OCI-M2 (cell line): ENCODE data around the gene FNDC5.

Experiments used
- DNase-seq: peaks from one replicate; lab custom pipeline; 2025; ENCODE audit not compliant: unreplicated experiment; lab: John Stamatoyannopoulos, UW

Gene FNDC5

DNA sequence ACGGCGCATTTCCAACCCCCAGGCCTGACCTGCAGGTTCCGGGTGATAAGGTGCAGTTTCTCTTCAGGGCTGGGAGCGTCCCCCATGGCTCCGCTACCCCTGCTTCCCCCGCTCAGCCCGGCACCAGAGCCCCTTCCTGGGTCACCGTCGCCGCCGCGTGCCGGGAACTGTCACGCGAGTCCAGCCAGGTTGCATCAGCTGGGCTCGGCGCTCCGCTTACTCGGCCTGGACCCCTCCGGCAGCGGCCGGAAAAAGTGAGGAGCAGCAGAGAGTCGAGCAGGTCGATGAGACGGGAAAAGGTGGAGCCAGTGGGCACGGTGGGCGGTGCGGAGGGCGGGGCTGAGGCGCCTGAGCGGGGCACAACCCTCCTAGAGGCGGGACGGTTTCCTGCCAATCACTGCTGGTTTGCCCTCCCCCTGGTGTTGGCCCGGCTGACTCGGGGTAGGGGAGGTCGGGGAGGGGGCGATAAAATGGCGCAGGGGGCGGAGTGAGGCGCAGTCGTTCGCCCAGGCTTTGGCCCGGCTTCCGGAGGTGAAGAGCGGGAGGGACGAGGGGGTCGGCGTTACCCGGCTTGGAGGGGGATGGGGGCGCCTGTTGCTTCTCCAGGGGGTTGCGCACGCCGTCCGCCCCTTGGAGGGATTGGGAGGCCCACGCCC, 53.4 kb downstream of the FNDC5 start, which contains the start of the genes S100PBP and YARS1:
Gene S100PBP, plus strand, starts transcription at position 495 of the 656 bp plus-strand sequence. CDS start 8,447 bp downstream, outside the sequence.
Gene YARS1, minus strand, starts transcription at position 200 of the 656 bp plus-strand sequence. Its CDS starts 114 bp downstream, at position 86.
- peak; percentile 85 for DNase-seq

DNA sequence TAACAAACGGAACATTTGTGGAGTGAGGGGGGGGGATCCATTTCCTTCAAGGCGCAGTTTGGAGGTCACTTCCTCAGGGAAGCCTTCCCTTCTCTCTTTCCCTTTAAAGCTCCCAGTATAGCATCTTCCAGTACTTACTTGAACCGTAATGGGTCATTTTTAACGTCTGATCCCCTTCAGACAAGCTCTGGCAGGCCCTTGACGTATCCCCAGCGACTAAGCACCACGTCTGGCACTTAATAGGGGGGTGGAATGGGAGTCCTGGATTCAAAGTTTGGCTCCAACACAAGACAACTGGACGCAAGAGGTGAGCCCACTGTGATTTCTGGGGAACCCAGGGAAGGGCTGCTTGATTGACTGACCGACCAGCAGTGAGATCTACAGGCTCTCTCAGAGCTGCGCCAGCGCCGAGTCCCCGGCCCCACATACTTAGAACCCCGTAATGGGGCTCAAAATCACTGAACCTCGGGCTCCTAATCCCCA, 54.0 kb downstream of the FNDC5 start:
- DNase-seq, result no peak

DNA sequence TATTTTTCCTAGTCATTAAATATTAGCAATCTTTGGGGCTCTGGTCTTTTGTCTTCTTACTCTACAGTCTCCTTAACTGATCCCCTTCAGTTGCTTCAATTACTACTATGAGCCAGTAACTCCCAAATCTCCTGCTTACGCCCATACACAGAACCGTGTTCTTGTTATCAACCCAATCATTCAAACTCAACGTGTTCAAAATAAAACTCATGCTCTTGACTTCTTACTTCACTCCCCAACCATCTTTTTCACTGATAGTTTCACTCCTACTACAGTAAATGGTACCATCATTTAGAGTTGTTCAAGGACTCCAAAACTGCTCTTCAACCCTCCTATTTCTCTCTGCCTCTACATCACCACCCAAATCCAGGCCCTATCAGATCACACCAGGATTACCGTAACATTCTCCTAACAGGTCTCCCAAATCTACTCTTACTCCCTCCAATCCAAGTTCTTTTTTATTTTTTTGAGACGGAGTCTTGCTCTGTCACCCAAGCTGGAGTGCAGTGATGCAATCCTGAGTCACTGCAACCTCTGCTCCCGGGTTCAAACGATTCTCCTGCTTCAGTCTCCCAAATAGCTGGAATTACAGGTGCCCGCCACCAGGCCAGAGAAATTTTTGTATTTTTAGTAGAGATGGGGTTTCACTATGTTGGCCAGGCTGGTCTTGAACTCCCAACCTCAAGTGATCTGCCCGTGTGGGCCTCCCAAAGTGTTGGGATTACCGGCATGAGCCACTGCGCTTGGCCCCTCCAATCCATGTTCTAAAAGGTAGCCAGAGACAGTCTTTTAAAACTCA, 56.6 kb downstream of the FNDC5 start:
- DNase-seq, result no peak
